LNCAP (cell line): ENCODE results near the gene INSIG1.

Source experiments
- TF ChIP-seq, protein P1 (sequence below): fragments of 450-650 bp; IDR thresholded peaks from 2 replicates; pipeline ENCODE4 v1.5.1; 2017; ENCODE audit warnings: mild to moderate bottlenecking

The INSIG1 gene

DNA sequence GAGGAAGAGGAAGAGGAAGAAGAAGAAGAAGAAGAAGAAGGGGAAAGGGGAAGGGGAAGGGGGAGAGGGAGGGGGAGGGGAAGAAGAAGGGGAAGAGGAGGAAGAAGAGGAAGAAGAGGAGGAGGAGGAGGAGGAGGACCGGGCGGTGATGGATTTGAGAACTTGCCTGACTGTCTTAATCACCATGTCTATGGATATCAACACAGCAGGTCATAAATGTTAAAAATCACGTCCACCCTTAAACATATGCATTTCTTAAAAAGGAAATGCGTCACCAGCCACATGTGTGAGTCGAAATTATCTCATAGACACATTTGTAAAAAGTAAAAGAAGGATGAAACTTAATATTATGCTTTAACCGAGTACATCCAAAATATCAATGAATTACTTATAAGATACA, 42.1 kb upstream of the INSIG1 start:
- TF ChIP-seq, protein P1, sequence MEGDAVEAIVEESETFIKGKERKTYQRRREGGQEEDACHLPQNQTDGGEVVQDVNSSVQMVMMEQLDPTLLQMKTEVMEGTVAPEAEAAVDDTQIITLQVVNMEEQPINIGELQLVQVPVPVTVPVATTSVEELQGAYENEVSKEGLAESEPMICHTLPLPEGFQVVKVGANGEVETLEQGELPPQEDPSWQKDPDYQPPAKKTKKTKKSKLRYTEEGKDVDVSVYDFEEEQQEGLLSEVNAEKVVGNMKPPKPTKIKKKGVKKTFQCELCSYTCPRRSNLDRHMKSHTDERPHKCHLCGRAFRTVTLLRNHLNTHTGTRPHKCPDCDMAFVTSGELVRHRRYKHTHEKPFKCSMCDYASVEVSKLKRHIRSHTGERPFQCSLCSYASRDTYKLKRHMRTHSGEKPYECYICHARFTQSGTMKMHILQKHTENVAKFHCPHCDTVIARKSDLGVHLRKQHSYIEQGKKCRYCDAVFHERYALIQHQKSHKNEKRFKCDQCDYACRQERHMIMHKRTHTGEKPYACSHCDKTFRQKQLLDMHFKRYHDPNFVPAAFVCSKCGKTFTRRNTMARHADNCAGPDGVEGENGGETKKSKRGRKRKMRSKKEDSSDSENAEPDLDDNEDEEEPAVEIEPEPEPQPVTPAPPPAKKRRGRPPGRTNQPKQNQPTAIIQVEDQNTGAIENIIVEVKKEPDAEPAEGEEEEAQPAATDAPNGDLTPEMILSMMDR = no peak

DNA sequence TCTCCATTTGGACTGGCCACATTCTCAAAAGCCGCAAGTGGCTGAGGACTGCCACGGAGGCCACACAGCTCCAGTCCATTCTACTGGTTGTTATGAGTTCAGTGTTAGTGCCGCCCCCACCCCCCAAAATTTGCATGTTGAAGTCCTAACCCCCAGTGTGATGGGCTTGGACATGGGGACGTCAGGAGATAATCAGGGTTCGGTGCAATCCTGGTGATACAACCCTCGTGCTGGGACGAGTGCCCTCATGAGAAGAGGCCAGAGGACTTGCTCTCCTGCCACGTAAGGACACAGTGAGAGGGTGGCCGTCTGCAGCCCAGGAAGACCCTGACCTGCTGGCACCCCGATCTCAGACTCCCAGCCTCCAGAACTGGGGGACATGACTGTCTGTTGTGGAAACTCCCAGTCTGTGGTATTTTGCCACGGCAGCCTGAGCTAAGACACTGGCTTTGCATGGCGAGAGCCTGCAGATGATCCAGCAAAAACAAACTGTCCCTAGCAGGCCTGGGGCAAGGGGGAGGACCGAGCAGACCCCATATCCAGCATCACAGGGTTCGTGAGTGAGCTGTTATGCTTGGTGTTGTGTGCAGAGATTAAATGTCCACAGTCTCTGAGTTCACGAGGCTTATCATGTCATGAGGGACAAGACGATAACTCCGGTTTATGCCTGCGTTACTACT, 41.5 kb upstream of the INSIG1 start:
- TF ChIP-seq, protein P1 = no peak

DNA sequence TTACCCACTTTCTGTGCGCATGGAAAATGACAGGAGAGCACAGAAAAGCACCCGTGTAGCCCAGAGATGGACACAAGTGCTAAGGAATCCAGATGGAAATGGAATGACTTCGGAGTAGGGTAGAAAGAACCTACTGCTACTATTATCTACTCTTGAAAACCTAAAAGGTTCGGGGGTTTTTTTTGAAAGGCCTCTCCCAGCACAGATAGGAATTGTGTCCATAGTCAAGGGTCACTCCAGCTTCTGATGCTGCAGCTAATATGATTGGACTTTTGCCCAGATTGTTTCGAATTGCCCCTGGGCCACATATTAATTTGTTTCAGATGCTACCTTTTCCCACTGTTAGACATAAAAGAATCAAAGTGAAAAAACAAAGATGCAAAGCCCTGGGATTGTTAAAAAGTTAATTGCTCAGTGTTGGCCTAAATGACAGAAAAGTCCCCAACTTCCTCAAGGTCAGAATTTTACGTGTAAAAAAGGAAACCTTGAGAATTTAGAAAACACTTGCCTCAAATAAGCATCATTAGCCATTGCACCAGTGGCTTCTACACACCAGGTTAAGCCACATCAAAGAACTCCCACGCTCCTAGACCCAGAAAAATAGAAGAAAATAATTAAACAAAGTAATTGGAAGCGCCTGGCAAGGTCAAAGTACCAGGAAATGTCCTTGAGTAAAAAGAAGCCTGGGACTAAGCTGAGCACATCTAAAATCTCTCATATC, 40.8 kb upstream of the INSIG1 start:
- TF ChIP-seq, protein P1 = no peak

DNA sequence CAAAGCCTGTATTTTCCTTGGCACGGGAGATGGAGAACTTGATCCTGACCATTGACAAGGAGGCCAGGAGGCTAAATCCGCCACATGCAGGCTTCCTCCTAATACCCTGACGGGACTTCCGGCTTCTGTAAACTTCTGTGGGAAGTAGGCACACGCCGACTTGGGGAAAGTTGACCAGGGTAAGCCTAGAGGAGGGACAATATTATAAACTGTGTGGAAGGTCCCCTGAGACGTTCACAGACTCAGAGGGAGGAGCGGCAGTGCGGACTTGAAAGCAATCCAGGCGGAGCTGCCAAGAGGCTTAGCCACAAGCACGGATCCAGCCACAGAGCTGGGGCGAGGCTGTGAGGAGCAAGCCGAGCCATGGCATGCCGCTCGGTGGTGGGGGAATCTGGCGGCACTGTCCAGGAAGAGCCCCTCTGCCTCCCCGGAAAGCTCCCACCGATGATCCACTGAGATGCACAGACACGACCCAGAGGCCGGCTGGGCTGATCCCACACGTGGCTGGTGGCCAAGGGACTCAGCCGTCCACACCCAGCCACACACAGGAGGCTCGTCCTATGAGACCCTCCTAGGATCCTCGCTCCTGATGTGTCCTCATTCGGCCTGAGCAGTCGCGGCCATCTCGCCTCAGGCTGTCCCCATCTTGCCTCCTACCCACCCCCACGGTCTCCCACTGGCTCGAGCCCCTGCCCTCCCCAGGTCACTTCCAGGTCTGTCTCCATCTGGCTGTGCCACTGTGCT, 40.0 kb upstream of the INSIG1 start:
- TF ChIP-seq, protein P1 = no peak

DNA sequence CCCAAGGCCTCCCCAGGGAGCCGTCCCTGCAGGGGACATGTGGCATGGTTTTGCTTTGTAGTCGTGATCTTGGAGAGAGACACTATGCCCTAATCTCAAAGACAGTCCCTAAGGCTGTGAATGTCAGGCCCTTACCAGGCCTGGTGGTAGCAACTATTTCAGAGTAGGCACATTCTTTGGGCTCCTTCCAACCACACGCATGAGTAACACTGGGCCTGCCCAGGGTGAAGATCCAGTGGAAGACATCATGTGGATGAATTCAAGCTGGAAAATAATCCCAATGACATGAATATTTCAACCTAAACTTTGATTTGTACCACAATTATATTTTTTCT, 39.5 kb upstream of the INSIG1 start:
- TF ChIP-seq, protein P1 = no peak

DNA sequence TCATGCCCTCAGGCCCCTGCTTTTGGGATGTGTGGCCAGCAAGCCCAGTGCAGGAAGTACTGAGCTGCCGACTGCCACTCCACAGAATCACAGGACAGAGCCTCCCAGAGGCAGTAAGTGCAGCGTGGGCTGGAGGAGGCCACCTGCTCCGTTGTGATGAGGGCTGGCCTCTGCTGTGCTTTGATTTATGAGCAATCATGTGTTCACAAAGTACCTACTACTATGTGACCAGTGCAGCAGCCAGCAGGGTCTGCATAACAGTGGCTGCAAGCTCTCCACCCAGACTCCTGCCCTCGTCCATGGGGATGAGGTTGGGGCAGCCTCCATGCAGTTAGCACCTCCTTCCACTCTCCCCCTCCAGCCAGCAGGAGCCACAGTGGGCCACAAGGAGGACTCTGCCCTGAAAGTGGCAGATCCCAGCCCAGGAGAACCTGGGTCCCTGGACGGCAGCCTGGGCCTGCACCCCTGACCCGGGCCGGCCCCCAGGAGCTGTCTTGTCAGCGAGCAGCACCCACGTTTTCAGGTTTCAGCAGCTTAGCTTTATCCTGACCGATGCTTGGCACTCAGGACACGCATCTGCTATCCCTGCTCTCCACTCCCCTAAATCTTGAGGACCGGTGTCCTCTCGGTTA, 37.7 kb upstream of the INSIG1 start:
- TF ChIP-seq, protein P1 = no peak

DNA sequence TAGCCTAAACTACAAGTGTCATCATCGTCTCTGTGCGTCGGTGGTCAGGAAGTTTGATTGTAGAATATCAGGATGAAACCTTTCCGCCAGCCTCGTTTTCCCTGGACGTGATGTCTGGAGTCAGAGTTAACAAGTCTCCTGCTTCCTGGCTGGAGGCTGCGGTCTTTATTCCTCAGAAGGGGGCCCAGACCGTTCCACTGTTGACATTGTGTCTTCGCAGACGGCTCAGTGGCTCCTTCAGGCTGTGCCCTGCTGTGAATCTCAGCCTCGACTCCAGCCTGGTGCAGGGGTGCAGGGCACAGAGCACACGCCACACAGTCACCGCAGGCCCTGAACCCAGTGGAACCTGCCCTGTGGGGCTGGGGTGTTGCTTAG, 37.2 kb upstream of the INSIG1 start:
- TF ChIP-seq, protein P1 = no peak
